Mucosa of rectum (tissue), 2 donors: ENCODE data around the gene ATP10D.
"Not testable (repeated sequence)": the region's sequence is repeated elsewhere in the genome, so short reads cannot be mapped to it uniquely, and the experiment has no call there.

Experiments used
- H3K27ac ChIP-seq, 2 donors: one replicate each; pipeline ENCODE4 v1.7.0; 2013; ENCODE audit warnings: inconsistent platforms in 2 of 2, low read depth in 2 of 2, low read length in 2 of 2
- H3K27me3 ChIP-seq, 2 donors: one replicate each; pipeline ENCODE4 v1.7.0; 2013; ENCODE audit warnings: low read length in 2 of 2; ENCODE audit not compliant: control insufficient read depth in 2 of 2, insufficient read depth in 2 of 2
- H3K36me3 ChIP-seq, 2 donors: one replicate each; pipeline ENCODE4 v1.7.0; 2013; ENCODE audit warnings: low read length in 2 of 2; ENCODE audit not compliant: control insufficient read depth in 2 of 2, insufficient read depth in 2 of 2
- H3K4me1 ChIP-seq, 2 donors: one replicate each; pipeline ENCODE4 v1.7.0; 2013; ENCODE audit warnings: low read length in 2 of 2, mild to moderate bottlenecking in 1 of 2; ENCODE audit not compliant: control insufficient read depth in 2 of 2, insufficient read depth in 2 of 2
- H3K4me3 ChIP-seq, 2 donors: one replicate each; pipeline ENCODE4 v1.7.0; 2013; ENCODE audit warnings: low read length in 2 of 2
- H3K9ac ChIP-seq, 2 donors: one replicate each; pipeline ENCODE4 v1.7.0; 2013; ENCODE audit warnings: low read length in 2 of 2, low read depth in 1 of 2, mild to moderate bottlenecking in 1 of 2
- H3K9me3 ChIP-seq, 2 donors: one replicate each; pipeline ENCODE4 v1.7.0; 2013; ENCODE audit warnings: low read length in 2 of 2; ENCODE audit not compliant: control insufficient read depth in 2 of 2
- donor health status: healthy.
- donor health status: Normal muscosa, but diverticular disease.

Gene ATP10D

DNA sequence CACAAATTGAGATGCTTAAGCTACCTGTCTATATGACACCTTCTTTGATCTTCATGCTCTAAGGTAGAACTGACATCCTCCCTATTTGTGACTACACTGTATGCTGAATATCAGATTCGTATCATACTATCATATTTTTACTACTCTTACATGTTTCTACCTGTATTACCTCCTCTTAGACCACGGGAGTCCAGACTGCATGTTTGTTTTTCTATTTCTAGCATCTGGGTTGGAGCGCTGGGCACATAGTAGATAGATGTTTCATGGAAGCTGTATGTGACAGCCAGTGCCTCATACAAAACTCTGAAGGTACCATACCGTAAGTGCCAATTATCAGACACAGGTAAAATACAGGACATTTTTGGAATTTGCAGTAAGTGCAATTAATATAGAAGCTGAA lies 47.6 kb downstream of the ATP10D start:
- H3K4me1 ChIP-seq: no peaks in the 10 kb centered on the region

DNA sequence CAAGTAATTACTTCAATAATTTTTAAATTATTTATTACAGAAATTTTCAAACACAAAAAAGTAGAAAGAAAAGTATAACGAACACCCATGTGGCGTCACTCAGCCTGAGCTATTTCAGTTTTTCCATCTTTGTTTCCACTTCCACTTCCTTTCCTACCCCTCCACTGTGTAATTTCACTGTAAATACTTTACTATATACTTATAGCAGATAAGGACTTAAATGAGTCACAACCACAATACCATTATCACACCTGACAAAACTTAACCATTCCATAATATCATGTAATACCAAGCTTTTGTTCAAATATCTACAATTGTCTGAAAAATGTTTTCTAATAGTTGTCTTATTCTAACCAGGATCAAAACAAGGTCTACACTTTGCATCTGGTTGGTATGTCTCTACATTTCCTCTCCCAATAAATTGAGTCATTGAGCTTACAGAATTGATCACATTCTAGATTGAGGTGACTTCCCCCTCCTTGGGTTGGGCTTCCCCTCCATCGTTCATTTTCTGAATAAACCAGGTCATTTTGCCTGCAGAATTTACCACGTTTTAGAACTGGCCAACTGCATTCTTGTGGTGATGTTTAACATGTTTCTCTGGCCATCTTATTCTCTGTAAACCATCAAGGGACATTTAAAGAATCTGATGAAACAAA lies 48.7 kb downstream of the ATP10D start:
- Histone ChIP-seq H3K4me1 (no peaks in the 10 kb centered on the region), H3K9ac (no peak overlapping the region), H3K9me3 (no peaks in the 10 kb centered on the region), H3K4me3 (no peak overlapping the region), H3K27ac (no peak overlapping the region), H3K27me3 (no peaks in the 10 kb centered on the region), H3K36me3 (peaks cover 0 to 4% of the 10 kb centered on the region in 2 donors)

More for the DNA sequence above, 47.6 kb downstream of the ATP10D start:
- Histone ChIP-seq H3K9me3 (no peaks in the 10 kb centered on the region), H3K27me3 (no peaks in the 10 kb centered on the region), H3K27ac (no peak overlapping the region), H3K4me3 (no peak overlapping the region), H3K36me3 (peaks cover 0 to 4% of the 10 kb centered on the region in 2 donors), H3K9ac (no peak overlapping the region)

DNA sequence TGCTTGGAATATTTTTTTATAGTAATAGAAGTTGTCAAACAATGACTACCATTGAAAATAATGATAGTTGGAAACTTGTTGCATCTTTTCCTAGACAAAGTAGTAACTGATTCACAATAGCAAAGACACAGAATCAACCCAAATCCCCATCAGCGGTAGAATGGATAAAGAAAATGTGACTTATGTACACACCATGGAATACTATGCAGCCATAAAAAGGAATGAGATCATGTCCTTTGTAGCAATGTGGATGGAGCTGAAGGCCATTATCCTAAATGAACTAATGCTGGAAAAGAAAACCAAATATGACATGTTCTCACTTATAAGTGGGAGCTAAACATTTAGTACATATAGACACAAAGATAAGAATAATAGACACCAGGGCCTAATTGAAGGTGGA lies 49.7 kb downstream of the ATP10D start:
- Histone ChIP-seq H3K4me3 (no peak overlapping the region), H3K9me3 (no peaks in the 10 kb centered on the region), H3K9ac (no peak overlapping the region), H3K36me3 (peaks cover 0 to 4% of the 10 kb centered on the region in 2 donors), H3K4me1 (no peaks in the 10 kb centered on the region), H3K27ac (no peak overlapping the region), H3K27me3 (no peaks in the 10 kb centered on the region)

DNA sequence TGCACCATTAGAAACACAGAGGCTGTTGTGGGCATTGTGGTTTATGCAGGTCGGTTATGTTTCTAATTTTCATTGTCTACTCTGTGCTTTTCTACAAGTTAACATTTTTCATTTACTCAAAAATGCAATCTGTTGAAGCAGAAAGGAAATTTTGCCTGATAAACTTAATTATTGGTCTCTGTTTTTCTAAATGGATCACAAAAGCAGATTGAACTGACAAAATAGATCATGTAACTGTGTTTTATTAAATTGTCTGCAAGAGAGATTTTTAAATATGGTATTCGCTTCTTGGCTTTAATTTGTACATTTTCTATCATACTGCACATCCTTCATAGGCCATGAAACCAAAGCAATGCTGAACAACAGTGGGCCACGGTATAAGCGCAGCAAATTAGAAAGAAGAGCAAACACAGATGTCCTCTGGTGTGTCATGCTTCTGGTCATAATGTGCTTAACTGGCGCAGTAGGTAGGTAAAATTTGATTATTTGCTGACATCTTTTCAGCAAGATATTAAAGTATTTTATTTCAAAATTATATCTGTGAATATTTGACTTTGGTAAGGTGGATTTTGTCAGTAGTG lies 50.6 kb downstream of the ATP10D start:
- Histone ChIP-seq H3K9ac (no peak overlapping the region), H3K36me3 (peaks cover 0 to 4% of the 10 kb centered on the region in 2 donors), H3K27me3 (no peaks in the 10 kb centered on the region), H3K27ac (no peak overlapping the region), H3K4me1 (no peaks in the 10 kb centered on the region), H3K4me3 (no peak overlapping the region), H3K9me3 (no peaks in the 10 kb centered on the region)

DNA sequence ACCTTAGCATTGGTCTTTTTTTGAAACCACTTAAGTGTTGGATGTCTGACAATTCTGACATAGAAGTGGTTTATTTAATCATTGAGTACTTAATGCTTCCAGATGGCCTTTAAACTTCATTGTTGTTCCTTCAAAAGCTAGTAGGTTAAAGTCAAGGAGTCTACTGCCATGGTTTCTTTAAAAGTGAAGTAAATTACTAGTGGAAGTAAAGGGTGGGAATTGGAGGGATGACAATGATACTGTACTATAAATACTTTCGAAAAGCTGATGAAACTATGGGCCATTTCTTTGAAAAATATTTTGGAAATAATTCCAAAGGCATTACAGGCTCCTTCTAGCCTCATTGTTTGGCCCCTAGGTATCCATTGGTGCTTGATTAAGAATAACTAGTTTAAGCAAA lies 51.9 kb downstream of the ATP10D start:
- Histone ChIP-seq H3K9ac (no peak overlapping the region), H3K36me3 (peaks cover 0 to 4% of the 10 kb centered on the region in 2 donors), H3K4me1 (no peaks in the 10 kb centered on the region), H3K4me3 (no peak overlapping the region), H3K9me3 (no peaks in the 10 kb centered on the region), H3K27me3 (no peaks in the 10 kb centered on the region), H3K27ac (no peak overlapping the region)

DNA sequence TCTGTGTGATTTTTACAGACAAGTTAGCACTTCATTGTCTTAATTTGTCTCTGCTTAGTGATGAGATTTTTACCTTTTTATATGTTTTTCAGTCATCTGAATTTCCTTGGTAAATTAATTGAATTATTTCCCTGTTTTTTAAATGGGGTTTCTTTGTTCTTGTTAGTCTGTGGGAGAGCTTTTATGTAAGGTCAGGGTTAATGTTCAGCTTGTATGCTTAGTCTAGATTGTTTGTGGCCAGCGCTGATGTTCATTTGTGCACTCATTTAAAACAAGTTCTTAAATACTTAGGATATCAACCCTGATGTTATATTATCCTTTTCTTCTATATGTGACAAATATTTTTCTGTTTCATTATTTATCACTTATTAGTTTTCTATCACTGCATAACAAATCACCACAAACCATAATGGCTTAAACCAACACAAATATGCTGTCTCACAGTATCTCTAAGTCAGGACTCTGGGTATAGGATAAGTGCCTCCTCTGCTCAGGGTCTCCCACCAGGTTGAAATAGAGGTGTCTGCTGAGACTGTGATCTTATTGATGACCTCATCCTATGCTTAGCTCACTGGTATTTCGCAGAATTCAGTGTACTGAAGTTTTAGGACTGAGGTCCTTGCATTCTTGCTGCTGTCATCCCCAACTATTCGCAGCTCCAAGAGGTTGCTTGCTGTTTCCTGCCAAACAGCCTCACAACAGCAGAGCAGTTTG lies 53.2 kb downstream of the ATP10D start:
- H3K27me3 ChIP-seq: no peaks in the 10 kb centered on the region
- no peak overlapping the region for H3K27ac ChIP-seq
- H3K4me1 ChIP-seq: no peaks in the 10 kb centered on the region
- H3K36me3 ChIP-seq: peaks cover 0 to 4% of the 10 kb centered on the region in 2 donors
- no peak overlapping the region for H3K4me3 ChIP-seq
- H3K9ac ChIP-seq: no peak overlapping the region
- H3K9me3 ChIP-seq: no peaks in the 10 kb centered on the region

DNA sequence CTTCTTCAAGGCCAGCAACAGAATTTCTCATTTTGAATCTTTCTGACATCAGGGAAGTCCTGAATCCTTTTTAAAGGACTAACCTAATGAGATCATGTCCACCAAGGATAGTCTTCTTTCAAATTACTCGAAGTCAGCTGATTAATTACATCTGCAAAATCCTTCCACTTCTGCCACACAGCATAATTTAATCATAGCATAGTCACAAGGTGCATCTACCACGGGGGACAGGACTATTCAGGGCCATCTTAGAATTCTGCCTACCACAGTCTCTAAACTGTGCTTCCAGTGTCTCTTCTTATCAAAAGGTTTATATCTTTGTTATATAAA lies 53.7 kb downstream of the ATP10D start:
- H3K4me3 ChIP-seq: no peak overlapping the region
- peaks cover 0 to 4% of the 10 kb centered on the region in 2 donors for H3K36me3 ChIP-seq
- H3K9ac ChIP-seq: no peak overlapping the region
- no peaks in the 10 kb centered on the region for H3K4me1 ChIP-seq
- H3K27ac ChIP-seq: no peak overlapping the region
- no peaks in the 10 kb centered on the region for H3K27me3 ChIP-seq
- H3K9me3 ChIP-seq: no peaks in the 10 kb centered on the region

DNA sequence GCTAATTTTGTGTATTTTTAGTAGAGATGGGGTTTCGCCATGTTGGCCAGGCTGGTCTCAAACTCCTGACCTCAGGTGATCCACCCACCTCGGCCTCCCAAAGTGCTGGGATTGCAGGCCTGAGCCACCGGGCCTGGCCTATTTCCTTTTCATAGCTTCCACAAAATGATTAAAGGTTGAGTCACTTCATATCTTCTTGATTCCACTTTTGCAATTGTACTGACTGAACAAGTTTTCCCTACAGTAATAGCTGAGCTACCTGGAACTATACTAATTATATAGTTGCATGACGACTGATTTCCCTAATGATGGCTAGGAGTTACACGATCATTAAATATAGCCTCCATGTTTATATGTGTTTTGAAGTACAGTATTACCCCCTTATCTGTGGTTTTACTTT lies 57.6 kb downstream of the ATP10D start:
- H3K9me3 ChIP-seq, H3K27ac ChIP-seq, H3K27me3 ChIP-seq, H3K4me3 ChIP-seq, H3K9ac ChIP-seq, H3K36me3 ChIP-seq, H3K4me1 ChIP-seq: not testable (repeated sequence)

DNA sequence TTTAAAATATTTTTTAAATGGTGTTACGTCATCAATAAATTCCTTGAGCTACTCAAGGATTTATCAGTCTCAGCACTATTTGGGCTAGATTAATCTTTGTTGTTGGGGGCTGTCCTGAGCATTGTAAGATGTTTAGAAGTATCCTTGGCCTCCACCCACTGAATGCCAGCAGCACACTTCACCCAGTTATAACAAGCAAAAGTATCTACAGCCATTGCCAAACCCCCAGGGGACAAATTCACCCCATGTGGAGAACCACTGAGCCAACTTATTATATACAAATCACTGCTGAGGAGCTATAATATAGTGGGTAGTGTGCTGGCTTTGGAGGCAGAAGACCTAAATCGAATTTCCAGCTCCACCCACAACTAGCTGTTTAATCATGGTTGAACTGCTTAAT lies 58.3 kb downstream of the ATP10D start:
- H3K9me3 ChIP-seq: no peaks in the 10 kb centered on the region

DNA sequence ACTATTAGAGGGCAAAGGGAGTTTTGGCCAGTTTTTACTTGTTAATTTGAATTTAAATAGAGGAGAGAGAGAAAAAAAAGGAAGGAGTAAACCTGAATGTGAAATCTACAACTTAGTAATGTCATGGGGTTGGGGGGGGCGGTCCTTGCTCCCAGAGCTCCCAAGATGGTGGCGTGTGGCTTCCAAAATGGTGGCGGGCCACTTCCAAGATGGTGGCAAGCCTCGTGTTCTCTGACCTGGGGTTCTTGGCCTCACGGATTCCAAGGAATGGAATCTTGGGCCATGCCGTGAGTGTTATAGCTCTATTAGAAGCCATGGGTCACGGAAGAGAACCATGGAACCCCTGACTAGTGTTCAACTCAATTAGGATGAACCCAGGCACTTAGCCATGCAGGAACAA lies 65.3 kb downstream of the ATP10D start:
- not testable (repeated sequence) for H3K27ac ChIP-seq, H3K9me3 ChIP-seq, H3K27me3 ChIP-seq, H3K4me3 ChIP-seq, H3K36me3 ChIP-seq, H3K4me1 ChIP-seq, H3K9ac ChIP-seq

More for the DNA sequence above, 58.3 kb downstream of the ATP10D start:
- peaks cover 0 to 3% of the 10 kb centered on the region in 2 donors for H3K36me3 ChIP-seq
- H3K27me3 ChIP-seq: no peaks in the 10 kb centered on the region
- H3K9ac ChIP-seq: no peak overlapping the region
- no peak overlapping the region for H3K27ac ChIP-seq
- H3K4me1 ChIP-seq: no peaks in the 10 kb centered on the region
- H3K4me3 ChIP-seq: no peak overlapping the region
